GM21423 (cell line): ENCODE data around the gene SECTM1.
"Not testable (repeated sequence)": the region's sequence is repeated elsewhere in the genome, so short reads cannot be mapped to it uniquely, and the experiment has no call there.

Experiments used
- ATAC-seq: cut with Tn5 transposase; IDR thresholded peaks from one replicate; pipeline ENCODE4 v1.9.1; 2021; ENCODE audit warnings: mild to moderate bottlenecking, moderate library complexity; ENCODE audit not compliant: unreplicated experiment

Gene SECTM1

GRCh38 chr17:82333279-82334171, at the start of gene SECTM1:
TSS of gene SECTM1 (minus strand) at chr17:82333766. CDS start at chr17:82327240, 6,526 bp downstream.
- no peak for ATAC-seq

DNA sequence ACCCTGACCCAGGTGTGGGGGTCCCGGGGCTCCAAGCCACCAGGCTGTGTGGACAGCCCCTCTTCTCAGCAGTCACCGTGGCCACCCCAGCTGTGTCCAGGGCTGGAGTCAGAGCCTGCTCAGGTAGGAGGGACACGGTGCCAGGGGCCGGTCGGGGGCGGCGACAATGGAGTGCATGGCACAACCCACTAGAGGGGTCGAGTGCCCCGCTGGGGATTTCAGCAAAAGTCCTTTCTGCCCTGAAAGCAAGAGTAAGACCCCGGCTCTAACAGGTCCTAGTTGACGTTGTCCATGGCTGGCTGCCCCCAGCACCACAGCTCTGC, 49.3 kb upstream of the SECTM1 start:
- ATAC-seq: no peak

- ATAC-seq: not testable (repeated sequence)
Measured at GRCh38 chr17:82382220-82382932, 48.8 kb upstream of the SECTM1 start.

DNA sequence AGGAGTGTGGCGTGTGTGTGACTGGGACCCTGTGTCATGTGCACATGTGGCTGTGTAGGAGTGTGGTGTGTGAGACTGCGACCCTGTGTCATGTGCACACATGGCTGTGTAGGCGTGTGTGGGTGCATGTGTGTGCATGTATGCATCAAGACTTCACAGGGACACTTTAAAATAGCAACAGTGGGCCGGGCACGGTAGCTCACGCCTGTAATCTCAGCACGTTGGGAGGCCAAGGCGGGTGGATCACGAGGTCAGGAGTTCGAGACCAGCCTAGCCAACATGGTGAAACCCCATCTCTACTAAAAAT, 48.1 kb upstream of the SECTM1 start:
- ATAC-seq: not testable (repeated sequence)

DNA sequence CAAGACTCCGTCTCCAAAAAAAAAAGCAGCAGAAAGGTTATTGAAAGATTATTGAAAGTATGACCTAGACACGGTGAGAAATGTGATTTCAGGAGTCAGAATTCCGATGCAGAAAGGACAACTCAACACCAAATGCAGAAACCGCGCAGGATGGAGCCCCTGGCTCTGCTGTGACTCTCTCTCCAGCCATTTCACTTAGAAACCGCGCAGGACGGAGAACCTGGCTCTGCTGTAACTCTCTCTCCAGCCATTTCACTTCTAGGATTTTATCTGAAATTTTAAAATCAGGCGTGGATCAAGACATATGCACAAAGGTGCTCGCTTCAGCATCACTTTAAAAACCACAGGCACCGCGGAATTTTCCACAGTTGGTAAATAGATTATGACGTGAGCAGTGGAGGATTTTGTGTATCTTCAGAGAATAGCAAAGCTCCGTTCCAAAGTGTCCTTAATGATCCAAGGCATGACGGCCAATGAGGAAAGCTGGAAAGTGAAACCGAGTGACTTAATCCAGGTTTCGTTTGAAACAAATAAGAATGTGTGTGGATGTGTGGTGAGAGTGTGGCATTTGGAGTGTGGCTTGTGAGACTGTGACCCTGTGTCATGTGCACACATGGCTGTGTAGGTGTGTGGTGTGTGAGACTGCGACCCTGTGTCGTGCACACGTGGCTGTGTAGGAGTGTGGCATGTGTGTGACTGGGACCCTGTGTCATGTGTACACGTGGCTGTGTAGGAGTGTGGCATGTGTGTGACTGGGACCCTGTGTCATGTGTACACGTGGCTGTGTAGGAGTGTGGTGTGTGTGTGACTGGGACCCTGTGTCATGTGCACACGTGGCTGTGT, 47.5 kb upstream of the SECTM1 start:
- no peak for ATAC-seq

GRCh38 chr17:82378741-82379021, 45.1 kb upstream of the SECTM1 start:
- no peak for ATAC-seq

GRCh38 chr17:82377924-82378740, 44.6 kb upstream of the SECTM1 start:
- ATAC-seq: no peak

DNA sequence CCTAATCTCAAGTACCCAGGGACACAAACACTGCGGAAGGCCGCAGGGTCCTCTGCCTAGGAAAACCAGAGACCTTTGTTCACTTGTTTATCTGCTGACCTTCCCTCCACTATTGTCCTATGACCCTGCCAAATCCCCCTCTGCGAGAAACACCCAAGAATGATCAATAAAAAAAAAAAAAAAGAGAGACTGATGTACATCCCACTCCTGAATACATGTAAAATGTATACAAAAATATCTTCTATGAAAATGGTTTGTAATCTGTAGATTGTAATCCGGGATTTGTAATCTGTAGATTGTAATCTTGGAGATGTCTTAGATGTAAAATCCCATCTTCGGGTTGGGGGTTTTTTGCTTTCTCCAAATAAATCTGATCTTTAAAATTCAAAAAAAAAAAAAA, 43.7 kb upstream of the SECTM1 start:
- ATAC-seq: not testable (repeated sequence)

DNA sequence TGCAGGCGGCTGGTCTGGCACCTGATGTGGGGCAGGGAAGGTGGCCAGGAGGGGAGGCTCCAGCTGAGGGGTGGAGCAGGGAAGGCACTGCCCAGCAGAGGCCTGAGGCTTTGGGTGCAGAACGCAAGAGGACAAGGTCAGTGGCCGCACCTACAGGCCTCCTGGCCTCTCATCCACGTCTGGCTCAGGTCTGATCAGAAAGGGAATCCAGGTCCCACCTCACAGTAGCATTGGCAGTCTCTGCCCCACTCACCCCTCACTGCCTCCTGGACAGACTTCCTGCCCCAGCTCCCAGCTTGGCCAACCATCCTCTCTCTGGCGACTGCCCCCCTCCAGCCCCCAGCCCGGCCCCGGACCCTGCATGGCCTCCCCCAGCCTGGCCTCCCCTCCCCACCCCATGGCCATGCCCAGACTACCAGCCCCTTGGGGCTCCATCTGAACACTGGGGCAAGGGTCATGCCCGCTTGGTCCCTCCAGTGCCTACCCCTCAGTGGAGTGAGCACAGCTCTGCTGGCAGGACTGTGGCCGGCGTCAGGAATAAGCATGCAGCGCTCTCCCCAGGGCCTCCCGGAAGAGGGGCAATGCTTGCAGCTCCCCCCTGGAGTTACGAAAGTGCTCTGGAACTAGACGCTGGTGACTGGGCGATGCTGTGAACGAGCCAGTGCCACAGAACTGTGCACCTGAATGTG, 42.6 kb upstream of the SECTM1 start:
- no peak for ATAC-seq

- no peak for ATAC-seq
Measured at GRCh38 chr17:82375359-82376041, 41.9 kb upstream of the SECTM1 start.

DNA sequence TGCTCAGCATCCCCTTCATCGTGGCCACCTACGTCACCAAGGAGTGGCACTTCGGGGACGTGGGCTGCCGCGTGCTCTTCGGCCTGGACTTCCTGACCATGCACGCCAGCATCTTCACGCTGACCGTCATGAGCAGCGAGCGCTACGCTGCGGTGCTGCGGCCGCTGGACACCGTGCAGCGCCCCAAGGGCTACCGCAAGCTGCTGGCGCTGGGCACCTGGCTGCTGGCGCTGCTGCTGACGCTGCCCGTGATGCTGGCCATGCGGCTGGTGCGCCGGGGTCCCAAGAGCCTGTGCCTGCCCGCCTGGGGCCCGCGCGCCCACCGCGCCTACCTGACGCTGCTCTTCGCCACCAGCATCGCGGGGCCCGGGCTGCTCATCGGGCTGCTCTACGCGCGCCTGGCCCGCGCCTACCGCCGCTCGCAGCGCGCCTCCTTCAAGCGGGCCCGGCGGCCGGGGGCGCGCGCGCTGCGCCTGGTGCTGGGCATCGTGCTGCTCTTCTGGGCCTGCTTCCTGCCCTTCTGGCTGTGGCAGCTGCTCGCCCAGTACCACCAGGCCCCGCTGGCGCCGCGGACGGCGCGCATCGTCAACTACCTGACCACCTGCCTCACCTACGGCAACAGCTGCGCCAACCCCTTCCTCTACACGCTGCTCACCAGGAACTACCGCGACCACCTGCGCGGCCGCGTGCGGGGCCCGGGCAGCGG, 41.2 kb upstream of the SECTM1 start:
- no peak for ATAC-seq

DNA sequence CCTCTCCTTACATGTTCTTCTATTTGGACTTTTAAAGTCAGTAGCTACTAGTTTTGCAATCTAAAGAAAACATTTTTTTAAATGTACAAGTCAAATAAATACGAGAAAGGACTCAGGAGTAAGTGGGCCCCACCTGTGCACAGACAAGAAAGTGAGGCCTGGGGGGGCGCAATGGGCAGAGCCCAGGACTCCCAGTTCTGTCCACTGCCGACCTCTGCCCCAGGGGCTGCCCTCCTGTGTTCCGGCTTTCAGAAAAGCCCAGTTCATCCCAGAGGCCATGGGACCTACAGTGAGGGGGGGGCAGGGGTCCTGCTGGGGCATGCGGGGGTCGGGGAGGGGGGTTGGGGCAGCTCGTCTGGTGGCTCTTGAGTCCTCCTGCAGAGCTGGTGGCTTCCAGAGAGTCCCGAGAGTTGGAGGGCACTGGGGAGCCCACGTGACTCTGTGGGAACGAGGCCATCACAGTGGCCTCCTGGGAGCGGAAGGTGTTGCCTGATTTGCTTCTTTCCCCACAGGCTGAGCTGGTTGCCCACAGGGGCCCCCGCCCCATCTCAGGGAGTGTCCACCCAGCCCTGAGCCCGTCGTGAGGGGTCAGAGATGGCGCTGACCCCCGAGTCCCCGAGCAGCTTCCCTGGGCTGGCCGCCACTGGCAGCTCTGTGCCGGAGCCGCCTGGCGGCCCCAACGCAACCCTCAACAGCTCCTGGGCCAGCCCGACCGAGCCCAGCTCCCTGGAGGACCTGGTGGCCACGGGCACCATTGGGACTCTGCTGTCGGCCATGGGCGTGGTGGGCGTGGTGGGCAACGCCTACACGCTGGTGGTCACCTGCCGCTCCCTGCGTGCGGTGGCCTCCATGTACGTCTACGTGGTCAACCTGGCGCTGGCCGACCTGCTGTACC, 40.4 kb upstream of the SECTM1 start:
- no peak for ATAC-seq

DNA sequence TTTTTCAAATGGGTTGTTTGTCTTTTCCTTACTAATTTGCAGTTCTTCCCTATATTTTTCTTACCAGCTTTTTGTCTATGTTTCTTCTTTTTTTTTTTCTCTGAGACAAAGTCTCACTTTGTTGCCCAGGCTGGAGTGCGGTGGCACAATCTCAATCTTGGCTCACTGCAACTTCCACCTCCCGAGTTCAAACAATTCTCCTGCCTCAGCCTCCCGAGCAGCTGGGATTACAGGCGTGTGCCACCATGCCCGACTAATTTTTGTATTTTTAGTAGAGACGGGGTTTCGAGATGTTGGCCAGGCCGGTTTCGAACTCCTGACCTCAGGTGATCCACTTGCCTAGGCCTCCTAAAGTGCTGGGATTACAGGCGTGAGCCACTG, 39.5 kb upstream of the SECTM1 start:
- ATAC-seq: not testable (repeated sequence)

- no peak for ATAC-seq
Measured at GRCh38 chr17:82372249-82373071, 38.9 kb upstream of the SECTM1 start.

- no peak for ATAC-seq
Measured at GRCh38 chr17:82371333-82372248, 38.0 kb upstream of the SECTM1 start, which contains the start of gene UTS2R. TSS of gene UTS2R (plus strand) at chr17:82371765. CDS start at chr17:82374325, 2,560 bp downstream.
